Measurements from ENCODE around the gene PRKAA2. TPM values are rescaled to one million over a fixed set of nuclear protein-coding genes. Genes with fewer than 3 reads are reported as not detected.

The PRKAA2 gene
- total RNA-seq, 1 donor from 2014 or later: 143 TPM

GRCh38 chr1:56647106-56647505 lies 2.0 kb downstream of the PRKAA2 start:
- DNase-seq (ENCODE audit: low spot score): no peak
- intact Hi-C loops (cut with DNase I): loop anchor here (5.0 kb wide), 1 partner anchor 170 kb away; the partner anchor contains the start of gene FYB2

DNA sequence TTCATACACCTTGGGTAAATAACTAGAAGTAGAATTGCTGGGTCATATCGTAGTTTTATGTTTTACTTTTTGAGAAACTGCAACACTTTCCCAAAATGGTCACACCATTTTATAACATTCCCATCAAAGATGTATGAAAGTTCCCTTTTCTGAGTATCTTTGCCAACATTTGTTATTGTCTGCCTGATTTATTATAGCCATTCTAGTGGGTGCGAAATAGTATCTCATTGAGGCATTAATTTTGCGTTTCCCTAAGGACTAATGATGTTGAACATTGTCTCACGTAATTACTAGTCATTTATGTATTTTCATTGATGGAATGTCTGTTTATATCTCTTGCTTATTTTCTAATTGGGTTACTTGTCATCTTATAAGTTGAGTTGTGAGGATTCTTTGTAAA lies 3.4 kb downstream of the PRKAA2 start:
- intact Hi-C loops (cut with DNase I): loop anchor here (5.0 kb wide), 1 partner anchor 169 kb away; the partner anchor contains the start of gene FYB2
- DNase-seq (ENCODE audit: low spot score): no peak

GRCh38 chr1:56654126-56654923 lies 9.2 kb downstream of the PRKAA2 start:
- DNase-seq (ENCODE audit: low spot score): no peak
- intact Hi-C loops (cut with DNase I): loop anchor here (2.0 kb wide), 1 partner anchor 144 kb away; no protein-coding TSS in a partner anchor

GRCh38 chr1:56655991-56656613 lies 11.0 kb downstream of the PRKAA2 start:
- intact Hi-C loops (cut with DNase I): loop anchor here (2.0 kb wide), 1 partner anchor 143 kb away; no protein-coding TSS in a partner anchor
- no peak for DNase-seq (ENCODE audit: low spot score)

GRCh38 chr1:56658254-56658653 lies 13.1 kb downstream of the PRKAA2 start:
- DNase-seq (ENCODE audit: low spot score): no peak
- intact Hi-C loops (cut with DNase I): no loop called here

DNA sequence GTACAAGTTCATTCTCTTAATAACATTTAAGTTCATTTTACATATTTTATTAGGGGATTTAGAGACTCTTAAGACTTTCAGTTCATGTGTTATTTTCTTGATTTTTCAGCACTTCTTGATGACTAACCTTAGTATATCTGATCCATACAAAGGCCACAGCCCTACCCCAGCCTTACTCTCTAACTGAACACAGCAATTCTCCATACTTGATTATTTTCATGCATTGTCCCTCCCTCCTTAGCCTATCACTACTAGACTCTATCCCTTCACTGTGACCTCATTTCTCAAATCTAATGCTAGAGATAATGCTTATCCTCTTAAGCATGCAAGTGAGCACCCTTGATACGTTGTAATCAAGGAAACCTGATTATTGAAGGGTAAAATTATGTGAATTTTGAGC lies 15.2 kb downstream of the PRKAA2 start:
- no peak for DNase-seq (ENCODE audit: low spot score)

GRCh38 chr1:56663846-56664245 lies 18.7 kb downstream of the PRKAA2 start:
- intact Hi-C loops (cut with DNase I): no loop called here
- no peak for DNase-seq (ENCODE audit: low spot score)

More for the DNA sequence above, 15.2 kb downstream of the PRKAA2 start:
- intact Hi-C loops (cut with DNase I): no loop called here

- intact Hi-C loops (cut with DNase I): no loop called here
- no peak for DNase-seq (ENCODE audit: low spot score)
Observed at GRCh38 chr1:56665384-56665783, 20.3 kb downstream of the PRKAA2 start.

DNA sequence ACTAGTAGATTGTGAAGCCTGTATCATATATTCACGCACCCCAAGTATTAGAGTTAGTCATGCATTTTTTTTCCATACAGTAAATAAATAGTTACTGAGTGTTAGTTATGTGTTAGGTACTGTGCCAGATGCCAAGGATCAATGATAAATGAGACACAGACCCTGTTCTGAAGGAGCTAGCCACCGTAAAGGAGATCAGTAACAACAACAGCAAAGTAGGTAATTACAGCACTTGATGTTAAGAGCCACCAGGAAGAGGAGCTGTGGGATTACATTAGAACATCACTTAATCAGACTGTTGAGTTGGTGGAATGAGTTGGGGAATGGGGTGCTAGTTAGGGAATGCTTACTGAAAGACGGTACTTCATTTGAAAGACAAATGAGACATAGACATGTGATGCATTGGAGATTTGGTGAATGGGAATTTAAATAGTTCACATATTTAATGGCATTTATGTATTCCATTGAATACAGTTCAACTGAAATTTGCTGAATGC lies 21.0 kb downstream of the PRKAA2 start:
- intact Hi-C loops (cut with DNase I): no loop called here
- no peak for DNase-seq (ENCODE audit: low spot score)

DNA sequence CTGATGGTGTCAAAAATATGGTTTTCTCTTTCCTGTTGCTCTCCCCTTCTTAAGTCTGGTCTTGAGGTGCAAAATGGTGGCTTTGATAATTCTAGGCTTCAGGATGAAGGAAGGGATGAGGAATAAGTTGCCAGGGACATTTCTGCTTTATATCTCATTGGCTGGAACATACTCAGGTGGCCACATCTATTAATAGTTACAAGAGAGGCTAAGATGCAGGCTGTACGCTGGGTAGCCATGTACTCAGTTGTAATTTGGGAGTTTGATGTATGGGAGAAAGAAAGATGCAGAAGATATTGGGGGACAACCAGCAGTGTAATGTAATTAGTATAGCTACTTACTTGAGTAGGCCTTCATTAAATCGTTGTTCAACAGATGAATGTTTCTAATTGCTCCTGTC lies 25.2 kb downstream of the PRKAA2 start:
- intact Hi-C loops (cut with DNase I): no loop called here
- no peak for DNase-seq (ENCODE audit: low spot score)

GRCh38 chr1:56671085-56671484 lies 26.0 kb downstream of the PRKAA2 start:
- intact Hi-C loops (cut with DNase I): no loop called here

GRCh38 chr1:56671542-56671941 lies 26.4 kb downstream of the PRKAA2 start:
- intact Hi-C loops (cut with DNase I): no loop called here
- no peak for DNase-seq (ENCODE audit: low spot score)

More at GRCh38 chr1:56671085-56671484, 26.0 kb downstream of the PRKAA2 start:
- no peak for DNase-seq (ENCODE audit: low spot score)

- intact Hi-C loops (cut with DNase I): no loop called here
Observed at GRCh38 chr1:56672579-56672978, 27.5 kb downstream of the PRKAA2 start.

GRCh38 chr1:56675763-56676162 lies 30.6 kb downstream of the PRKAA2 start:
- DNase-seq (ENCODE audit: low spot score): no peak

More at GRCh38 chr1:56672579-56672978, 27.5 kb downstream of the PRKAA2 start:
- DNase-seq (ENCODE audit: low spot score): no peak

GRCh38 chr1:56676571-56677035 lies 31.5 kb downstream of the PRKAA2 start:
- intact Hi-C loops (cut with DNase I): no loop called here

More at GRCh38 chr1:56675763-56676162, 30.6 kb downstream of the PRKAA2 start:
- intact Hi-C loops (cut with DNase I): no loop called here

DNA sequence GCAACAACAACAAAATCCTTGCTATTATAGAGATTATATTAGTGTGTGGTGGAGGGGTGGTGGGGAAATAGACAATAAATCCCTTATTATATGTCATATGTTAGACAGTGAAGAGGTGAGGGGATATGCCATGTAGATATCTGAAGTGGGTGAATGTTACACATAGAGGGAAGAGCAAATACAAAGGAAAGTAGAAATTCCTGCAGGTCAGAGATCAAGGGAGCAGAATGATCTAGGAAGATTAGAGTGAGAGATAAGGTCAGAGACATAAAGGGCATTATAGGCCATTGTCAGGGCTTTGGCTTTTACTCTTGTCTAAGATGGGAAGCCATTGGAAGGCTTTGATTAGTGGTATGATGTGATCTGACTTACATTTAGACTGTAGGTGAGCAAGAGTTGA lies 38.5 kb downstream of the PRKAA2 start:
- intact Hi-C loops (cut with DNase I): no loop called here
- DNase-seq (ENCODE audit: low spot score): no peak

More at GRCh38 chr1:56676571-56677035, 31.5 kb downstream of the PRKAA2 start:
- no peak for DNase-seq (ENCODE audit: low spot score)

- intact Hi-C loops (cut with DNase I): no loop called here
- DNase-seq (ENCODE audit: low spot score): no peak
Observed at GRCh38 chr1:56686169-56686568, 41.1 kb downstream of the PRKAA2 start.

DNA sequence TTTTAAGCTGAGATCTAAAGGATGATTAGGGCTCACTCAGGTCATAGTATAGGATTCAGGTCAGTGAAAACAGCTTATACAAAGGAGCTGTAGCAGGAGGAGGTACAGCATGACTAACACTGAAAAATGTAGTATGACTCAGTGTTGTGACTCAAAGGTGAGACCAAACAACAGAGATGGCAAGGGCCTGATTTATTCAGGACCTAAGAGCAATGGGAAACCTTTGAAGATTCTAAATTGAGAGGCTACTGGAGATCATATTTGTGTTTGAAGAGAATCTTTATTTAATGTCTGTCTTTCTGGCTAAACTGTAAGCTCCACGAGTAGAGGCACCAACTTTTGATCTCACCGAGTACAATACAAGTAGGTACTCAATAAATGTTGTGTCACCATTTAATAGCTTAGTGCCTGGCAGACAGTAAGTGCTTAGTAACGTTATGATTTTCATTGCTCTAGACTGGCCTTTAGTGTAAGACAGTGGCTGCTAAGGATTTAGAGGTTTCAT lies 43.5 kb downstream of the PRKAA2 start:
- intact Hi-C loops (cut with DNase I): no loop called here
- no peak for DNase-seq (ENCODE audit: low spot score)

GRCh38 chr1:56696663-56697062 lies 51.5 kb downstream of the PRKAA2 start:
- intact Hi-C loops (cut with DNase I): no loop called here
- no peak for DNase-seq (ENCODE audit: low spot score)

DNA sequence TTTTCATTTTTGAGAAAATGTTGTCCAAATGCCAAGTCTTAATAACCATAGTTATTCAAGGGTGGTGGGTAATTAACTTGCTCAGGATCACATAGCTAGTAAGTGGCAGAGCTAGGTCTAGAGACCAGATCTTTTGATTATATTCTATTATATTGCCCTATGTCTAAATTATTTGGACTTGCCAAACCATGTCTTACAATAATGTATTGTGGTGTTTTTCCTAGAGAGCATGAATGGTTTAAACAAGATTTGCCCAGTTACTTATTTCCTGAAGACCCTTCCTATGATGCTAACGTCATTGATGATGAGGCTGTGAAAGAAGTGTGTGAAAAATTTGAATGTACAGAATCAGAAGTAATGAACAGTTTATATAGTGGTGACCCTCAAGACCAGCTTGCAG lies 58.6 kb downstream of the PRKAA2 start:
- intact Hi-C loops (cut with DNase I): no loop called here
- no peak for DNase-seq (ENCODE audit: low spot score)
